ENCODE data around the gene ZG16. TPM values are rescaled to one million over a fixed set of nuclear protein-coding genes. Genes with fewer than 3 reads are reported as not detected.

The ZG16 gene
- total and polyA plus RNA-seq, 2 experiments from 2014 or later, result not detected

DNA sequence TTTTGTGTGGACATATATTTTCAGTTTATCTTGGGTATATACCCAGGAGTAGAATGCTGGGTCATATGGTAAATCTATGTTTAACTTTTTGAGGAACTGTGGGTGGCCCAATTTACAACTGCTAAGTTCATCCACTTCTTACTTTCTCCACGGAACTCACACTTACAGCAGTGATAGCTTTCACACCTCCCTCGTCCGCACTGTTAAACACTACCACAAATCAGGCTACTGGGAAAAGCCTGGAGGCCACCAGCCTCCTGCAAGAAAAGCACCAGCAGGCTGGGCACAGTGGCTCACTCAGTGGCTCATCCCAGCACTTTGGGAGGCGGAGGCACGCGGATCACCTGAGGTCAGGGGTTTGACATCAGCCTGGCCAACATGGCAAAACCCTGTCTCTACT lies 14.7 kb upstream of the ZG16 start:
- peaks cover 2% of the 10 kb centered on the region for H3K27me3 Mint-ChIP-seq (ENCODE audit: insufficient read depth, low read depth, poor library complexity)
- no peak overlapping the region for H3K27ac ChIP-seq (ENCODE audit: low read depth)
- H3K36me3 Mint-ChIP-seq (ENCODE audit: low read depth), result no peaks in the 10 kb centered on the region
- H3K4me3 ChIP-seq, result no peak overlapping the region
- H3K9me2 ChIP-seq (ENCODE audit: insufficient read depth), result no peaks in the 10 kb centered on the region
- no peaks in the 10 kb centered on the region for H3K36me3 ChIP-seq (ENCODE audit: insufficient read depth)
- no peaks in the 10 kb centered on the region for H3K79me2 ChIP-seq (replicated peaks; ENCODE audit: insufficient read depth)
- no peak overlapping the region for H3K4me2 ChIP-seq
- DNase-seq (ENCODE audit: low spot score) (no peak), ATAC-seq (no peak)
- no peaks in the 10 kb centered on the region for H3K27me3 ChIP-seq (ENCODE audit: insufficient read depth)
- peaks cover 5% of the 10 kb centered on the region; the same call in 2 of the 3 replicates for H3K4me1 Mint-ChIP-seq
- no peaks in the 10 kb centered on the region for H3F3A ChIP-seq (replicated peaks; ENCODE audit: low read depth)
- no peak overlapping the region for H3K27ac Mint-ChIP-seq
- H3K4me1 ChIP-seq (ENCODE audit: insufficient read depth), result no peaks in the 10 kb centered on the region
- no peak overlapping the region for H2AFZ ChIP-seq
- TF ChIP-seq POLR2AphosphoS5 (IDR thresholded peaks at IDR 0.05; ENCODE audit: low read depth) (no peak), NANOG (IDR thresholded peaks at IDR 0.05; ENCODE audit: borderline replicate concordance) (no peak), EZH2 (IDR thresholded peaks at IDR 0.05; ENCODE audit: low read depth, unreplicated experiment) (no peak), STAT1 (IDR thresholded peaks at IDR 0.05; ENCODE audit: unreplicated experiment) (no peak), EZH2phosphoT487 (IDR thresholded peaks at IDR 0.05; ENCODE audit: unreplicated experiment) (no peak), ZNF331 (CRISPR knock-in tag; IDR thresholded peaks at IDR 0.05; ENCODE audit: low read depth) (no peak), CREB1 (CRISPR knock-in tag; IDR thresholded peaks at IDR 0.05; ENCODE audit: low read depth) (no peak), JUNB (IDR thresholded peaks at IDR 0.05; ENCODE audit: unreplicated experiment) (no peak), ZNF114 (CRISPR knock-in tag; IDR thresholded peaks at IDR 0.05) (no peak)
- TF ChIP-seq, protein P1, sequence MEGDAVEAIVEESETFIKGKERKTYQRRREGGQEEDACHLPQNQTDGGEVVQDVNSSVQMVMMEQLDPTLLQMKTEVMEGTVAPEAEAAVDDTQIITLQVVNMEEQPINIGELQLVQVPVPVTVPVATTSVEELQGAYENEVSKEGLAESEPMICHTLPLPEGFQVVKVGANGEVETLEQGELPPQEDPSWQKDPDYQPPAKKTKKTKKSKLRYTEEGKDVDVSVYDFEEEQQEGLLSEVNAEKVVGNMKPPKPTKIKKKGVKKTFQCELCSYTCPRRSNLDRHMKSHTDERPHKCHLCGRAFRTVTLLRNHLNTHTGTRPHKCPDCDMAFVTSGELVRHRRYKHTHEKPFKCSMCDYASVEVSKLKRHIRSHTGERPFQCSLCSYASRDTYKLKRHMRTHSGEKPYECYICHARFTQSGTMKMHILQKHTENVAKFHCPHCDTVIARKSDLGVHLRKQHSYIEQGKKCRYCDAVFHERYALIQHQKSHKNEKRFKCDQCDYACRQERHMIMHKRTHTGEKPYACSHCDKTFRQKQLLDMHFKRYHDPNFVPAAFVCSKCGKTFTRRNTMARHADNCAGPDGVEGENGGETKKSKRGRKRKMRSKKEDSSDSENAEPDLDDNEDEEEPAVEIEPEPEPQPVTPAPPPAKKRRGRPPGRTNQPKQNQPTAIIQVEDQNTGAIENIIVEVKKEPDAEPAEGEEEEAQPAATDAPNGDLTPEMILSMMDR (conservative IDR thresholded peaks at IDR 0.05; ENCODE audit: low read depth in 2 of 2), result no peak
- TF ChIP-seq, protein P2, sequence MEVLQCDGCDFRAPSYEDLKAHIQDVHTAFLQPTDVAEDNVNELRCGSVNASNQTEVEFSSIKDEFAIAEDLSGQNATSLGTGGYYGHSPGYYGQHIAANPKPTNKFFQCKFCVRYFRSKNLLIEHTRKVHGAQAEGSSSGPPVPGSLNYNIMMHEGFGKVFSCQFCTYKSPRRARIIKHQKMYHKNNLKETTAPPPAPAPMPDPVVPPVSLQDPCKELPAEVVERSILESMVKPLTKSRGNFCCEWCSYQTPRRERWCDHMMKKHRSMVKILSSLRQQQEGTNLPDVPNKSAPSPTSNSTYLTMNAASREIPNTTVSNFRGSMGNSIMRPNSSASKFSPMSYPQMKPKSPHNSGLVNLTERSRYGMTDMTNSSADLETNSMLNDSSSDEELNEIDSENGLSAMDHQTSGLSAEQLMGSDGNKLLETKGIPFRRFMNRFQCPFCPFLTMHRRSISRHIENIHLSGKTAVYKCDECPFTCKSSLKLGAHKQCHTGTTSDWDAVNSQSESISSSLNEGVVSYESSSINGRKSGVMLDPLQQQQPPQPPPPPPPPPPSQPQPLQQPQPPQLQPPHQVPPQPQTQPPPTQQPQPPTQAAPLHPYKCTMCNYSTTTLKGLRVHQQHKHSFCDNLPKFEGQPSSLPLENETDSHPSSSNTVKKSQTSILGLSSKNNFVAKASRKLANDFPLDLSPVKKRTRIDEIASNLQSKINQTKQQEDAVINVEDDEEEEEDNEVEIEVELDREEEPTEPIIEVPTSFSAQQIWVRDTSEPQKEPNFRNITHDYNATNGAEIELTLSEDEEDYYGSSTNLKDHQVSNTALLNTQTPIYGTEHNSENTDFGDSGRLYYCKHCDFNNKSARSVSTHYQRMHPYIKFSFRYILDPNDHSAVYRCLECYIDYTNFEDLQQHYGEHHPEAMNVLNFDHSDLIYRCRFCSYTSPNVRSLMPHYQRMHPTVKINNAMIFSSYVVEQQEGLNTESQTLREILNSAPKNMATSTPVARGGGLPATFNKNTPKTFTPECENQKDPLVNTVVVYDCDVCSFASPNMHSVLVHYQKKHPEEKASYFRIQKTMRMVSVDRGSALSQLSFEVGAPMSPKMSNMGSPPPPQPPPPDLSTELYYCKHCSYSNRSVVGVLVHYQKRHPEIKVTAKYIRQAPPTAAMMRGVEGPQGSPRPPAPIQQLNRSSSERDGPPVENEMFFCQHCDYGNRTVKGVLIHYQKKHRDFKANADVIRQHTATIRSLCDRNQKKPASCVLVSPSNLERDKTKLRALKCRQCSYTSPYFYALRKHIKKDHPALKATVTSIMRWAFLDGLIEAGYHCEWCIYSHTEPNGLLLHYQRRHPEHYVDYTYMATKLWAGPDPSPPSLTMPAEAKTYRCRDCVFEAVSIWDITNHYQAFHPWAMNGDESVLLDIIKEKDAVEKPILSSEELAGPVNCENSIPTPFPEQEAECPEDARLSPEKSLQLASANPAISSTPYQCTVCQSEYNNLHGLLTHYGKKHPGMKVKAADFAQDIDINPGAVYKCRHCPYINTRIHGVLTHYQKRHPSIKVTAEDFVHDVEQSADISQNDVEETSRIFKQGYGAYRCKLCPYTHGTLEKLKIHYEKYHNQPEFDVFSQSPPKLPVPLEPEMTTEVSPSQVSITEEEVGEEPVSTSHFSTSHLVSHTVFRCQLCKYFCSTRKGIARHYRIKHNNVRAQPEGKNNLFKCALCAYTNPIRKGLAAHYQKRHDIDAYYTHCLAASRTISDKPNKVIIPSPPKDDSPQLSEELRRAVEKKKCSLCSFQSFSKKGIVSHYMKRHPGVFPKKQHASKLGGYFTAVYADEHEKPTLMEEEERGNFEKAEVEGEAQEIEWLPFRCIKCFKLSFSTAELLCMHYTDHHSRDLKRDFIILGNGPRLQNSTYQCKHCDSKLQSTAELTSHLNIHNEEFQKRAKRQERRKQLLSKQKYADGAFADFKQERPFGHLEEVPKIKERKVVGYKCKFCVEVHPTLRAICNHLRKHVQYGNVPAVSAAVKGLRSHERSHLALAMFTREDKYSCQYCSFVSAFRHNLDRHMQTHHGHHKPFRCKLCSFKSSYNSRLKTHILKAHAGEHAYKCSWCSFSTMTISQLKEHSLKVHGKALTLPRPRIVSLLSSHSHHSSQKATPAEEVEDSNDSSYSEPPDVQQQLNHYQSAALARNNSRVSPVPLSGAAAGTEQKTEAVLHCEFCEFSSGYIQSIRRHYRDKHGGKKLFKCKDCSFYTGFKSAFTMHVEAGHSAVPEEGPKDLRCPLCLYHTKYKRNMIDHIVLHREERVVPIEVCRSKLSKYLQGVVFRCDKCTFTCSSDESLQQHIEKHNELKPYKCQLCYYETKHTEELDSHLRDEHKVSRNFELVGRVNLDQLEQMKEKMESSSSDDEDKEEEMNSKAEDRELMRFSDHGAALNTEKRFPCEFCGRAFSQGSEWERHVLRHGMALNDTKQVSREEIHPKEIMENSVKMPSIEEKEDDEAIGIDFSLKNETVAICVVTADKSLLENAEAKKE (CRISPR knock-in tag; IDR thresholded peaks at IDR 0.05), result no peak
- TF ChIP-seq, protein P3, sequence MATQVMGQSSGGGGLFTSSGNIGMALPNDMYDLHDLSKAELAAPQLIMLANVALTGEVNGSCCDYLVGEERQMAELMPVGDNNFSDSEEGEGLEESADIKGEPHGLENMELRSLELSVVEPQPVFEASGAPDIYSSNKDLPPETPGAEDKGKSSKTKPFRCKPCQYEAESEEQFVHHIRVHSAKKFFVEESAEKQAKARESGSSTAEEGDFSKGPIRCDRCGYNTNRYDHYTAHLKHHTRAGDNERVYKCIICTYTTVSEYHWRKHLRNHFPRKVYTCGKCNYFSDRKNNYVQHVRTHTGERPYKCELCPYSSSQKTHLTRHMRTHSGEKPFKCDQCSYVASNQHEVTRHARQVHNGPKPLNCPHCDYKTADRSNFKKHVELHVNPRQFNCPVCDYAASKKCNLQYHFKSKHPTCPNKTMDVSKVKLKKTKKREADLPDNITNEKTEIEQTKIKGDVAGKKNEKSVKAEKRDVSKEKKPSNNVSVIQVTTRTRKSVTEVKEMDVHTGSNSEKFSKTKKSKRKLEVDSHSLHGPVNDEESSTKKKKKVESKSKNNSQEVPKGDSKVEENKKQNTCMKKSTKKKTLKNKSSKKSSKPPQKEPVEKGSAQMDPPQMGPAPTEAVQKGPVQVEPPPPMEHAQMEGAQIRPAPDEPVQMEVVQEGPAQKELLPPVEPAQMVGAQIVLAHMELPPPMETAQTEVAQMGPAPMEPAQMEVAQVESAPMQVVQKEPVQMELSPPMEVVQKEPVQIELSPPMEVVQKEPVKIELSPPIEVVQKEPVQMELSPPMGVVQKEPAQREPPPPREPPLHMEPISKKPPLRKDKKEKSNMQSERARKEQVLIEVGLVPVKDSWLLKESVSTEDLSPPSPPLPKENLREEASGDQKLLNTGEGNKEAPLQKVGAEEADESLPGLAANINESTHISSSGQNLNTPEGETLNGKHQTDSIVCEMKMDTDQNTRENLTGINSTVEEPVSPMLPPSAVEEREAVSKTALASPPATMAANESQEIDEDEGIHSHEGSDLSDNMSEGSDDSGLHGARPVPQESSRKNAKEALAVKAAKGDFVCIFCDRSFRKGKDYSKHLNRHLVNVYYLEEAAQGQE (IDR thresholded peaks at IDR 0.05; ENCODE audit: unreplicated experiment), result no peak
- TF ChIP-seq, protein P4, sequence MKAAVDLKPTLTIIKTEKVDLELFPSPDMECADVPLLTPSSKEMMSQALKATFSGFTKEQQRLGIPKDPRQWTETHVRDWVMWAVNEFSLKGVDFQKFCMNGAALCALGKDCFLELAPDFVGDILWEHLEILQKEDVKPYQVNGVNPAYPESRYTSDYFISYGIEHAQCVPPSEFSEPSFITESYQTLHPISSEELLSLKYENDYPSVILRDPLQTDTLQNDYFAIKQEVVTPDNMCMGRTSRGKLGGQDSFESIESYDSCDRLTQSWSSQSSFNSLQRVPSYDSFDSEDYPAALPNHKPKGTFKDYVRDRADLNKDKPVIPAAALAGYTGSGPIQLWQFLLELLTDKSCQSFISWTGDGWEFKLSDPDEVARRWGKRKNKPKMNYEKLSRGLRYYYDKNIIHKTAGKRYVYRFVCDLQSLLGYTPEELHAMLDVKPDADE (IDR thresholded peaks at IDR 0.05), result no peak
- no peaks in the 10 kb centered on the region for H4K20me1 ChIP-seq (replicated peaks; ENCODE audit: insufficient read depth)
- H3K4me3 Mint-ChIP-seq, result no peak overlapping the region
- H3K9me3 Mint-ChIP-seq, result no peaks in the 10 kb centered on the region

Measured in GM23338 (cell line).